Neuronal stem cell (in vitro differentiated cells): ENCODE results near the gene ZNRF1.

Experiments
- DNase-seq: peaks from one replicate; pipeline ENCODE4 v3.0.0-alpha.2; 2013; ENCODE audit warnings: low spot score
- H2AFZ ChIP-seq: one replicate; pipeline ENCODE4 v1.6.1; 2013; ENCODE audit warnings: mild to moderate bottlenecking, low read length, inconsistent platforms
- H2AK5ac ChIP-seq: 2 replicates; pipeline ENCODE4 v1.6.1; 2013; ENCODE audit warnings: low read depth, mild to moderate bottlenecking, inconsistent platforms, low read length, moderate library complexity, mixed read lengths
- H2BK120ac ChIP-seq: 2 replicates; pipeline ENCODE4 v1.6.1; 2013; ENCODE audit warnings: low read depth, mild to moderate bottlenecking, inconsistent platforms, low read length, moderate library complexity, mixed read lengths
- H2BK12ac ChIP-seq: one replicate; pipeline ENCODE4 v1.6.1; 2013; ENCODE audit warnings: low read length, inconsistent platforms
- H2BK15ac ChIP-seq: 2 replicates; pipeline ENCODE4 v1.6.1; 2013; ENCODE audit warnings: mild to moderate bottlenecking, low read length, inconsistent platforms, mixed read lengths
- H2BK5ac ChIP-seq: one replicate; pipeline ENCODE4 v1.6.1; 2013; ENCODE audit warnings: inconsistent platforms, mild to moderate bottlenecking, low read length, moderate library complexity
- H3K14ac ChIP-seq: one replicate; pipeline ENCODE4 v1.6.1; 2013; ENCODE audit warnings: low read length, inconsistent platforms
- H3K18ac ChIP-seq: 2 replicates; pipeline ENCODE4 v1.6.1; 2013; ENCODE audit warnings: low read length, inconsistent platforms
- H3K23ac ChIP-seq: 2 replicates; pipeline ENCODE4 v1.6.1; 2013; ENCODE audit warnings: low read depth, mild to moderate bottlenecking, mixed read lengths, low read length, inconsistent platforms; ENCODE audit not compliant: poor library complexity
- H3K27ac ChIP-seq: replicated peaks from 3 replicates; pipeline ENCODE4 v1.5.1; 2013; ENCODE audit warnings: low read length, inconsistent platforms
- H3K27me3 ChIP-seq, 3 experiments: 2 replicates each; pipeline ENCODE4 v1.6.1; 2013; ENCODE audit warnings: low read length in 3 of 3, mild to moderate bottlenecking in 2 of 3, inconsistent platforms in 1 of 3, low read depth in 1 of 3, mixed read lengths in 1 of 3, moderate library complexity in 1 of 3; ENCODE audit not compliant: control insufficient read depth in 3 of 3, insufficient read depth in 3 of 3
- H3K36me3 ChIP-seq, 2 donors: replicated peaks in 1 of 2; 2 replicates each; pipeline ENCODE4 v1.6.1; 2013; ENCODE audit warnings: low read length in 2 of 2; ENCODE audit not compliant: control insufficient read depth in 2 of 2, insufficient read depth in 2 of 2
- H3K4ac ChIP-seq: 2 replicates; pipeline ENCODE4 v1.6.1; 2013; ENCODE audit warnings: inconsistent platforms, mild to moderate bottlenecking, low read length, moderate library complexity
- H3K4me1 ChIP-seq, 2 donors: 1 replicate in 1 of 2; 2 replicates in 1 of 2; pipeline ENCODE4 v1.6.1; 2013; ENCODE audit warnings: low read length in 2 of 2, low read depth in 1 of 2; ENCODE audit not compliant: control insufficient read depth in 2 of 2, insufficient read depth in 1 of 2
- H3K4me2 ChIP-seq: one replicate; pipeline ENCODE4 v1.6.1; 2013; ENCODE audit warnings: mild to moderate bottlenecking, low read length, inconsistent platforms; ENCODE audit not compliant: insufficient read depth, poor library complexity, severe bottlenecking
- H3K4me3 ChIP-seq, 2 donors: 2 replicates each; pipeline ENCODE4 v1.5.1; 2013; ENCODE audit warnings: low read length in 2 of 2, mild to moderate bottlenecking in 2 of 2, inconsistent platforms in 1 of 2, moderate library complexity in 1 of 2
- H3K79me1 ChIP-seq: one replicate; pipeline ENCODE4 v1.6.1; 2013; ENCODE audit warnings: low read depth, mild to moderate bottlenecking, inconsistent platforms, low read length, moderate library complexity
- H3K9ac ChIP-seq: one replicate; pipeline ENCODE4 v1.6.1; 2013; ENCODE audit warnings: mild to moderate bottlenecking, low read depth, low read length, inconsistent platforms; ENCODE audit not compliant: poor library complexity
- H3K9me3 ChIP-seq, 2 donors: replicated peaks in 1 of 2; 2 replicates each; pipeline versions ENCODE3 to v1.6.1; 2013; ENCODE audit warnings: low read length in 2 of 2, mild to moderate bottlenecking in 2 of 2, inconsistent platforms in 1 of 2, low read depth in 1 of 2, mixed read lengths in 1 of 2, moderate library complexity in 1 of 2; ENCODE audit not compliant: control insufficient read depth in 2 of 2, insufficient read depth in 1 of 2
- H4K8ac ChIP-seq: one replicate; pipeline ENCODE4 v1.6.1; 2013; ENCODE audit warnings: low read depth, mild to moderate bottlenecking, inconsistent platforms, low read length, moderate library complexity
- H4K91ac ChIP-seq: one replicate; pipeline ENCODE4 v1.6.1; 2013; ENCODE audit warnings: low read length, low read depth, mild to moderate bottlenecking, inconsistent platforms; ENCODE audit not compliant: poor library complexity
- WGBS, 2 donors: extraction: QIAGEN DNeasy Blood & Tissue Kit; methylation state at CpG; one replicate each; pipeline ENCODE4 v1.1.7; 2013; ENCODE audit warnings: missing lambda C conversion rate in 2 of 2, mixed read lengths in 1 of 2; ENCODE audit not compliant: insufficient read length in 2 of 2, insufficient replicate concordance in 1 of 2; ENCODE audit errors: extremely low coverage in 2 of 2; 5-methylcytosine and 5-hydroxymethylcytosine counted together

Gene ZNRF1

GRCh38 chr16:75028544-75029135 lies 29.8 kb downstream of the ZNRF1 start:
- Histone ChIP-seq H3K4me3 (no peak overlapping the region), H3K4me2 (no peak overlapping the region), H3K23ac (no peak overlapping the region), H3K4ac (no peak overlapping the region), H2BK5ac (no peak overlapping the region), H3K18ac (no peak overlapping the region), H3K9ac (no peak overlapping the region), H4K8ac (no peak overlapping the region), H3K14ac (no peak overlapping the region), H3K27me3 (no peaks in the 10 kb centered on the region), H3K79me1 (peaks cover 2% of the 10 kb centered on the region), H2AFZ (no peak overlapping the region), H4K91ac (no peak overlapping the region), H3K4me1 (no peaks in the 10 kb centered on the region), H2AK5ac (no peak overlapping the region), H3K27ac (no peak overlapping the region), H2BK15ac (no peak overlapping the region), H3K36me3 (no peaks in the 10 kb centered on the region), H3K9me3 (peaks cover 0 to 11% of the 10 kb centered on the region in 2 donors), H2BK120ac (no peak overlapping the region), H2BK12ac (no peak overlapping the region)
- no peak for DNase-seq
- WGBS, 2 donors: no CpG with 5 or more reads among the region's 4 CpGs

DNA sequence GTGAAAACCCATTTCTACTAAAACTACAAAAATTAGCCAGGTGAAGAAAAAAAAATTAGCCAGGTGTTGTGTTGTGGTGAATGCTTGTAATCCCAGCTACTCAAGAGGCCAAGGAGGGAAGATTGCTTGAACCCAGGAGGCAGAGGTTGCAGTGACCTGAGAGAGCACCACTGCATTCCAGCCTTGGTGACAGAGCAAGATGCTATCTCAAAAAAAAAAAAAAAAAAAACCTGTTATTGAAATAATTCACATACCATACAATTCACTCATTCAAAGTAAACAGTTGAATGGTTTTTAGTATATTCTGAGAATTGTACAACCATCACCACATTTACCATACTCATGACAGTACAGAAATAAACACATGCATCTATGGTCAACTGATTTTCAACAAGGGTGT lies 31.0 kb downstream of the ZNRF1 start:
- Histone ChIP-seq H2BK5ac (no peak overlapping the region), H4K91ac (no peak overlapping the region), H3K4me3 (no peak overlapping the region), H3K23ac (no peak overlapping the region), H2BK15ac (no peak overlapping the region), H2BK12ac (no peak overlapping the region), H3K9ac (no peak overlapping the region), H3K4me1 (no peaks in the 10 kb centered on the region), H3K79me1 (peaks cover 2% of the 10 kb centered on the region), H3K27me3 (no peaks in the 10 kb centered on the region), H3K4me2 (no peak overlapping the region), H2AK5ac (no peak overlapping the region), H3K14ac (no peak overlapping the region), H3K9me3 (peaks cover 0 to 11% of the 10 kb centered on the region in 2 donors), H2BK120ac (no peak overlapping the region), H4K8ac (no peak overlapping the region), H3K18ac (no peak overlapping the region), H3K36me3 (no peaks in the 10 kb centered on the region), H2AFZ (no peak overlapping the region), H3K4ac (no peak overlapping the region), H3K27ac (no peak overlapping the region)
- no peak for DNase-seq

DNA sequence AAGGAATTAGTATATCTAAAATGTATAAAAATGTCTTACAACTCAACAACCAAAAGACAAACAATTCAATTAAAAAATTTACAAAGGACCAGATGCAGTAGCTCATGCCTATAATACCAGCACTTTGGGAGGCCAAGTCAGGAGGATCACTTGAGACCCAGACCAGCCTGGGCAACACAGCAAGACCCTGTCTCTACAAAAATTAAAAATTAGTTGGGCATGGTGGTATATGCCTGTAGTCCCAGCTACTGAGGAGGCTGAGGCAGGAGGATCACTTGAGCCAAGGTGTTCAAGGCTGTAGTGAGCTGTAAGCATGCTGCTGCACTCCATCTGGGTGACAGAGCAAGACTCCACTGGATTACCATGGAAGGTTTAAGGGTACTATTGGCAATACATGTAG lies 33.8 kb downstream of the ZNRF1 start:
- Histone ChIP-seq H3K36me3 (peaks cover 0 to under 1% of the 10 kb centered on the region in 2 donors), H2BK5ac (no peak overlapping the region), H3K4me1 (no peaks in the 10 kb centered on the region), H3K27me3 (no peaks in the 10 kb centered on the region), H2AFZ (no peak overlapping the region), H3K9ac (no peak overlapping the region), H3K79me1 (peaks cover 2% of the 10 kb centered on the region), H2AK5ac (no peak overlapping the region), H3K4me3 (no peak overlapping the region), H4K8ac (no peak overlapping the region), H3K27ac (no peak overlapping the region), H3K4ac (no peak overlapping the region), H3K14ac (no peak overlapping the region), H4K91ac (no peak overlapping the region), H2BK12ac (no peak overlapping the region), H2BK120ac (no peak overlapping the region), H3K9me3 (peaks cover 0 to 11% of the 10 kb centered on the region in 2 donors), H2BK15ac (no peak overlapping the region), H3K23ac (no peak overlapping the region), H3K4me2 (no peak overlapping the region), H3K18ac (no peak overlapping the region)
- no peak for DNase-seq

DNA sequence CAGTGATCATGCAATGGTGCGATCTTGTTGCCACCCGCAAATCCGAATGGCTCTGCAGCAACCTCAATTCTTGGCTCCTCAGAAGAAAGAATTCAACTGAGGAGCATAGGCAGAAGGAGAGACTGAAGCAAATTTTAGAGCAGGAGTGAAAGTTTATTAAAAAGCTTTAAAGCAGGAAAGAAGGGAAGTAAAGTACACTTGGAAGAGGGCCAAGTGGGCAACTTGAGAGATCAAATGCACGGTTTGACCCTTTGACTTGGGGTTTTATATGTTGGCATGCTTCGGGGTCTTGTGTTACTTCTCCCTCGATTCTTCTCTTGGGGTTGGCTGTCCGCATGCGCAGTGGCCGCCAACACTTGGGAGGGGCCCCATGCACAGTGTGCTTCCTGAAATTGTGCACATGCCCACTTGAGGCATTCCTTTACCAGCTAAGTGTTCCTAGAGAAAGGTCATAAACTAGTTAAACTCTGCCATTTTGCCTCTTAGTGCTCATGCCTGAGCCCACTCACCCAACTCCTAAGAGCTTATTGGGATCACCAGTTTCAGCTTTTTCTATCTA lies 36.7 kb downstream of the ZNRF1 start:
- Histone ChIP-seq H3K4ac (no peak overlapping the region), H2BK15ac (no peak overlapping the region), H3K79me1 (peaks cover 4% of the 10 kb centered on the region), H3K36me3 (peaks cover 0 to 2% of the 10 kb centered on the region in 2 donors), H2BK12ac (no peak overlapping the region), H3K14ac (no peak overlapping the region), H3K9me3 (peaks cover 2 to 3% of the 10 kb centered on the region in 2 donors), H4K8ac (no peak overlapping the region), H3K9ac (no peak overlapping the region), H3K4me1 (no peaks in the 10 kb centered on the region), H2AK5ac (no peak overlapping the region), H3K4me2 (no peak overlapping the region), H3K27ac (no peak overlapping the region), H3K23ac (no peak overlapping the region), H2BK5ac (no peak overlapping the region), H2AFZ (no peak overlapping the region), H3K4me3 (no peak overlapping the region), H2BK120ac (no peak overlapping the region), H3K18ac (no peak overlapping the region), H4K91ac (no peak overlapping the region), H3K27me3 (no peaks in the 10 kb centered on the region)
- DNase-seq: no peak
- WGBS, 2 donors: no CpG with 5 or more reads among the region's 9 CpGs
